HG02763 (cell line): ENCODE data around the gene EDAR.

Experiments used
- ATAC-seq: cut with Tn5 transposase; IDR thresholded peaks from one replicate; pipeline ENCODE4 v1.9.1; 2021; ENCODE audit warnings: mild to moderate bottlenecking, moderate library complexity; ENCODE audit not compliant: unreplicated experiment

EDAR gene

GRCh38 chr2:108926561-108927380 is 62.2 kb downstream of the EDAR start:
- no peak for ATAC-seq

- no peak for ATAC-seq
Measured at GRCh38 chr2:108925735-108926134, 63.3 kb downstream of the EDAR start.

- ATAC-seq: no peak
Measured at GRCh38 chr2:108925286-108925685, 63.7 kb downstream of the EDAR start.

GRCh38 chr2:108924580-108925251 is 64.3 kb downstream of the EDAR start:
- ATAC-seq: no peak

GRCh38 chr2:108923736-108924579 is 65.1 kb downstream of the EDAR start:
- no peak for ATAC-seq

- ATAC-seq: no peak
Measured at GRCh38 chr2:108923019-108923700, 65.9 kb downstream of the EDAR start.

GRCh38 chr2:108922141-108922915 is 66.7 kb downstream of the EDAR start:
- ATAC-seq: no peak

- no peak for ATAC-seq
Measured at GRCh38 chr2:108921096-108922030, 67.7 kb downstream of the EDAR start.

GRCh38 chr2:108920686-108921085 is 68.3 kb downstream of the EDAR start:
- no peak for ATAC-seq

GRCh38 chr2:108919571-108920373 is 69.2 kb downstream of the EDAR start:
- ATAC-seq: no peak

- ATAC-seq: no peak
Measured at GRCh38 chr2:108918941-108919341, 70.1 kb downstream of the EDAR start.

- ATAC-seq: no peak
Measured at GRCh38 chr2:108918156-108918874, 70.7 kb downstream of the EDAR start.

- ATAC-seq: no peak
Measured at GRCh38 chr2:108917526-108917925, 71.5 kb downstream of the EDAR start.

GRCh38 chr2:108916796-108917421 is 72.1 kb downstream of the EDAR start:
- ATAC-seq: no peak

- ATAC-seq: no peak
Measured at GRCh38 chr2:108916122-108916795, 72.8 kb downstream of the EDAR start.

GRCh38 chr2:108912629-108912902 is 76.5 kb downstream of the EDAR start:
- ATAC-seq: no peak
